ENCODE results near the gene SYT7. TPM values are rescaled to one million over a fixed set of nuclear protein-coding genes. Genes with fewer than 3 reads are reported as not detected.
"Not testable (repeated sequence)": the region's sequence is repeated elsewhere in the genome, so short reads cannot be mapped to it uniquely, and the experiment has no call there.

The SYT7 gene
- under 0.01 and 0.18 TPM in 2 replicates for total RNA-seq

DNA sequence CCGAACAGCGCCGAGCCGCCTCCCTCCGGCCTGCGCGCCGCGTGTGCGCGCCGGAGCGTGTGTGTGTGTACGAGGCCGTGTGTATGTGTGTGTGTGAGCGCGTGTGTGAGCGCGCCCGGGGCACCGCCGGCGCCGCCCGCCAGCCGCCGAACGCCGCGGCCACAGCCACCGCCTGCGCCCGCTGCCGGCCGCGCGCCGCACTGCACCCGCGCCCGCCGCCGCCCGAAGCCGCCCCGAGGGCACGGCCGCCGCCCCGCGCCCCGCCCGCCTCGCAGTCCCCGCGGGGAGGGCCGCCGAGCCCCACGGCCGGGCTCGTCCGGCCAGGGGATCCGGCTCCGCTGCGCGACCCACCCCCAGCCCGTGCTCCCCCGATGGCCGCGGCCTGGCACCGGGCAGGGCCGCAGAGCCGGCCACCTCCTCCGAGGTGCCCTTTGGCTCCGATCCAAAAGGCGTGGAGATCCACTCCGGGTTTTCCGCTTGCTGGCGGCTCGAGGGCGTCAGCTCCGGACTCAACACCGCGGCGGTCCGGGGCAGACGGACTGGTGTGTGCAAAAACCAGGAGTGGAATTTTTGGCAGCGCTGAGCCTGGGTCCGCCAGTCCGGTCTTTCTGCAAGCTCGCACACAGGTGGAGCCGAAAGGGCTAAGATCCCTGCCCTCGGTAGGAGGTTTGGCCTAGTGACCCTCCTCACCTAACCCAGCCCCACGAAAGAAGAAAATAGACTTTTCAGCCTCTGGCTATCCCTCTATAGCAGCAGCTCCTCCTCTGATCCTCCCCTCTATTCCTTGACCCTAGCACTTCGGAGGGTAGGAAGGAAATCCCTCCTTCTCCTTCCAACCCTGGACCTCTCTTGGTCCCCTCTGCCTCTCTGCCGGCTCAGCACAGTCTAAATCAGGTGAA lies at the start of gene SYT7:
TSS of gene SYT7 (minus strand) at position 47 of the 899 bp plus-strand sequence. CDS start 256 bp downstream, outside the sequence.
- DNase-seq (ENCODE audit: low read depth, low spot score): peak; percentile 94

DNA sequence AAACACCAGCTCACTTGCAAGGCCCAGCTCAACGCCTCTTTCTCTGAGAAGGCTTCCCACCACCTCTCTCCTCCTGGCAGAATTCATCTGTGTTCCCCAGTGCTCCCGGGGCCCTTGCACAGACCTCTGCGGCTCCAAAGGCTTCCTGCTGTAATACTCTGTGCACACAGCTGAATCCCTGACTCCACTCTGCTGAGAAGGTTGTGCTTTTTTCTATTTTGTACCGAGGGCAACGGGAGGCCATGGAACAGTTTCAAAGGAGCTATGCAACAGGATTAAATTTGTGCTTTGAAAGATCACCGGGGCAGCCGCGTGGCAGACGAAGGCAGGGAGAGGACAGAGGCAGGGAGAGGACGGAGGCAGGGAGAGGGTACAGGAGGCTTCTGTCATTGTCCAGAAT lies 49.2 kb upstream of the SYT7 start:
- no peak for DNase-seq (ENCODE audit: low read depth, low spot score)

- DNase-seq (ENCODE audit: low read depth, low spot score): no peak
These were observed 48.4 kb upstream of the SYT7 start for GRCh38 chr11:61629082-61629833.

DNA sequence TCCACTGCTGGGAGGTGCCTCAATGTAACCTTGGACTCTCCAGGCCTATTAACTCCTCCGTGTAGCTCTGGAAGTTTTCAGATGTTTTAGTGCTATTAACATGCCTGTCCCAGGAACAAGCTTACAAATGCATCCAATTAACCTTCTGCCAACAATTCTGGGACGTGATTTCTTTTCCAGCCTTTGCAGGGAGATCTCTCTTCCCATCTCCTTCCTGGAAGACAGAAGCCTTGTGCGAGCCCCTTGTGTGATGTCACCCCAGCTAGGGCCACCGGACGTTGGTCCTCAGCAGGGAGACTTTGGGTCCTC lies 47.7 kb upstream of the SYT7 start:
- DNase-seq (ENCODE audit: low read depth, low spot score): no peak

DNA sequence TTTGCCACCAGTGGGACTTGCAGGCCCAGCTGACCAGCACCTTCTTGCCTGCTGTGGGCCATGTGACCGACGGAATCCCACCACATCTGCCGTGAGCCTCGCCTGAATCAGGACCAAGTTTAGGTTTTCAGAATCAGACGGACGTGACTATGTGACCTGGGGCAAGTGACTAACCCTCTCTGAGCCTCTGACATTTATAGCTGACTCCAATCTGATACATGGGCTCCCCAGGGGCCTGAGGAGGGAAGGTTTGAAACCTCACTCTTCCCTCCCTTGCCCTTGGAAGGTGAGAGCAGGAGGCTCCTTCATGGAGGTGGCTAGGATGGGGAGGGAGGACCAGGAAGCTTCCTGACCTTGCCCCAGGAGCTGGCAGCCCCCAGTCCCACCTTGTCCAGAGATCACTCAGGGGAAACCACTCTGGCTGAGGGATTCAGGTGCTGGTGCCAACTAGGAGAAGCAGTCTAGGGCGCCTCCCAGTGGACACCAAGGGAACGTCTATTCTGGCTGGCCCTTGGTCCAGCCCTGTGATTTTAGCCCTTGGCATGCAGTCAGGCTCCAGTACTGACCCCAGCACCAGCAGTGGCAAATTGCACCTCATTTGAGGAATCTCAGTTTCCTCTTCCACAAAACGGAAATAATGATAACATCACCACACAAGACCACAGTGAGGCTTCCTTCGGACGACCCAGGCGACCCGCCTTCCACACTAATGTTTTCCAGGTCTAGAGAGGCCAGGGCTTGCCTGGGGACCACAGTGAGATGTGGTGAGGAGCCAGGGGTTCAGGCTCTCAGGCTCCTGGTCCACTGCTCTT lies 47.2 kb upstream of the SYT7 start:
- peak; percentile 17 for DNase-seq (ENCODE audit: low read depth, low spot score)

DNA sequence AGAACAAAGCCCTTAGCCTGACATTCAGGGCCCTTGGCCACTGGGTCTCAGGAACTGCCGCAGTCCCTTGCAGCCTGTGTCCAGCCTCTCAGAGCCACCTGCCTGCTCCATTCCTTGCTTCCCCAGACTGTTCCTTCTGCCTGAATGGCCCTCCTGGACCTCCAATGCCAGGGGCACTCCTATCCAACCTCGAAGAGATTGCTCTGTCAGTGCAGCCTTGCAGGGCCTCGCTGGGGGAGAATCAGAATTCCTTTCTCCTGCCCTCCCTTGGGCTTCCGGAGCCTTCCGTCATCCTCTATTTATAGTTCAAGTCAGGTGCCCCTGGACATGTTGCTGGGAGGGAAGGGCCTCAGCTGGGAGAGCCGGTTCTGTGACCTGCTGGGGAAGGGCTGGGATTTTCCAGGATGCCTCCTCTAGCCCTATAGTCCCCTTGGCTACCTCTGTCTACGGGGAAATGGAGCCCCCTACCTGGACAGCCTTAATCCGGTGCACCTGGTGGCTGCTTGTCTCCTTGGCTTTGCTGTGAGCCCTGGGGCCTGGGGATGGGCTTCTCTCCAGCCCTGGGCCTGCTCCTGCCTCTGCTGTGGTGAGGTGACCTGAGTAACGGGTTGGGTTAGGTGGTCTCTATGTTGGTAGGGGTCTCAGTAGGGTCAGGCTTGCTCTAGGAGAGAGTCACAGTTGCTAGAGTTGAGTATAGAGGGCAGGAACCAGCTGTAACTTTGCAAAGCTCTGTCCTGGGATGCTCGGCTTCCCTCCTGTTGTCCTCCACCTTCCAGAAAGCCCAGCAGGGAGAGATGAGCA lies 45.9 kb upstream of the SYT7 start:
- DNase-seq (ENCODE audit: low read depth, low spot score): no peak

- DNase-seq (ENCODE audit: low read depth, low spot score): no peak
These were observed 44.6 kb upstream of the SYT7 start for GRCh38 chr11:61625525-61625924.

- DNase-seq (ENCODE audit: low read depth, low spot score): no peak
These were observed 41.2 kb upstream of the SYT7 start for GRCh38 chr11:61621917-61622585.

DNA sequence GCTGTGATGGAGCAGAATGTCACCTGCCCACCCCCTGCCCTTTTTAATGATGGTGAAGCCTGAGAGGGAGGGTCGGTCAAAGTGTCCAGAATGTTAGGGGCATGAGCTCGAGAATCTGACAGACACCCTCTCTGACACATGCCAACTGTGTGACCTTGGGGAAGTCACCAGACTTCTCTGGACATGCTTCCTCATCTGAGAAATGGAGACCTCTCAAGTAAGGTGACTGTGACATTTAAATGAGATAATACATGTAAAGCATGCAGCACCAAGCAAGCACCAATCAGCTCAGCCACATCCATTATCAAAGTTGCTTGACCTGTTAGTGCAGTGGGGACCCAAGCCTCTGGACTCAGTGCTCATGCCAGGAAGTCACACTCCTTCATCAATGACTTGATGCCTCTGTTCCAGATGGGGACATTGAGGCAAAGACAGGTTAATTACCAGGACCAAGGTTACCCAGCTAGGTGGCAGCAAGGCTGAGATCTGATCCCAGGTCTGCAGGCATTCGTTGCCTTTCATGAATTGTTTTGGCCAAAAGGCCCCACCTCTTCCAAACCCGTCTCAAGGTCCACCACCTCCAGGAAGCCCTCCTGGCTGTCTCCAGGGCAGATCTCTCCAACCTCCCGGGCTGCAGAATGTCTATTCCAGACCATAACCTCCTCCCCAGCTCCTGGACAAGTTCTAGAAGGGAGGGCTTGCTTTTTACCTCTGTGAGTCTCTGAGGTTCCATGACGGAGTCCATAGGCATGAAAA lies 38.8 kb upstream of the SYT7 start:
- DNase-seq (ENCODE audit: low read depth, low spot score): no peak

DNA sequence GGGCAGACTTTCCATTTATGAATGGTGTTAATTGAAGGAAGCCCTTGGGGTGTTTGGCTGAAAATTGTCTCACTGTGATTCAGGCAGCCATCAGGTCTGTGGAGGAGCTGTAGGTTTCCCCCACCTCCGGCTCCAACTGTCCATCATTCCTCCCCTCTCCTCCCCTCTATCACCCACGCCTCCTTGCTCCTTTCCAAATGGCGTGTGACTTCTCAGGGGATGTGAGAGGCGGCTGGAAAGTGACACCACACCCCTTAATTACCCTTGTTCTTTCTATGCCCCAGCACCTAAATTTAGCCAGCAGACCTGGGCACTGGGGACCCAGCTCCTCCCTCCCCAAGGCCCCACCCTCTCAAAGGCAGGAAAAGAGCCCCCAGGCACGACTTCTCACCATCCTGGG lies 38.1 kb upstream of the SYT7 start:
- no peak for DNase-seq (ENCODE audit: low read depth, low spot score)

- no peak for DNase-seq (ENCODE audit: low read depth, low spot score)
These were observed 36.6 kb upstream of the SYT7 start for GRCh38 chr11:61617515-61617914.

- no peak for DNase-seq (ENCODE audit: low read depth, low spot score)
These were observed 35.6 kb upstream of the SYT7 start for GRCh38 chr11:61616434-61616833.

GRCh38 chr11:61614782-61615181 lies 33.9 kb upstream of the SYT7 start:
- DNase-seq (ENCODE audit: low read depth, low spot score): not testable (repeated sequence)

GRCh38 chr11:61613870-61614269 lies 33.0 kb upstream of the SYT7 start:
- DNase-seq (ENCODE audit: low read depth, low spot score): no peak

GRCh38 chr11:61613051-61613450 lies 32.2 kb upstream of the SYT7 start:
- no peak for DNase-seq (ENCODE audit: low read depth, low spot score)

- DNase-seq (ENCODE audit: low read depth, low spot score): no peak
These were observed 30.4 kb upstream of the SYT7 start for GRCh38 chr11:61611309-61611708.

DNA sequence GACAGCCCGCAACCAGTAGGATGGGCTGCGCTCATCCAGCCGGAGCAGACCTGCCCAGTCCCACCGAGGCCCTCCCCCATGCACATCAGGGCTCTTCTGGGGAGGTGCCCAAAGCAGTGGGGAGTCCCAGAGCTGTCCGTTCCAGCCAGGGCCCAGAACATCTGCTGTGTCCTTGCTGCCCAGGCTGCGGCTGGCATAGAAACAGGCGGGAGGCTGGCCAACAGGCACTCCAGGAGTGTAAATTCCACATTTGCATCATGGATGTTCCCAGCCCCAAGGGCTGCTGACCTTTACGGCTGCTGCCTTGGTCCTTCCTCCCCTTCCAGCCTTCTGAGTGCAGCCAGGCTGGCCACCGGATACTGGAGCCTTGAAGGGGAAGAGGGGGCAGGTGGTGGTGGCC lies 30.0 kb upstream of the SYT7 start:
- DNase-seq (ENCODE audit: low read depth, low spot score): no peak

GRCh38 chr11:61609980-61610366 lies 29.1 kb upstream of the SYT7 start:
- DNase-seq (ENCODE audit: low read depth, low spot score): no peak

- no peak for DNase-seq (ENCODE audit: low read depth, low spot score)
These were observed 28.4 kb upstream of the SYT7 start for GRCh38 chr11:61609000-61609979.
